SK-N-SH treated with all-trans-retinoic acid at 6 μM for 48 hours (cell line): ENCODE results near the gene CCR5AS.

Experiments used
- GLIS3 ChIP-seq: fragments of 250-450 bp; sonication (Bioruptor Pico); IDR thresholded peaks from 2 replicates; pipeline ENCODE4 v1.5.0; 2020; ENCODE audit warnings: mild to moderate bottlenecking, moderate library complexity
- POU6F1 ChIP-seq: fragments of 250-450 bp; sonication (Bioruptor Pico); IDR thresholded peaks from 2 replicates; pipeline ENCODE4 v1.8.0; 2021; ENCODE audit warnings: low read depth, mild to moderate bottlenecking, moderate library complexity, borderline replicate concordance
- RARB ChIP-seq: fragments of 250-450 bp; sonication (Bioruptor Pico); IDR thresholded peaks from 2 replicates; pipeline ENCODE4 v1.8.0; 2021; ENCODE audit warnings: mild to moderate bottlenecking, moderate library complexity
- SNAI2 ChIP-seq: fragments of 250-450 bp; sonication (Bioruptor Pico); IDR thresholded peaks from 2 replicates; pipeline ENCODE4 v1.5.0; 2020; ENCODE audit warnings: mild to moderate bottlenecking, moderate library complexity
- TF ChIP-seq, protein P1 (sequence below): fragments of 250-450 bp; sonication (Bioruptor Pico); IDR thresholded peaks from 2 replicates; pipeline ENCODE4 v1.8.0; 2020; ENCODE audit warnings: mild to moderate bottlenecking, moderate library complexity, borderline replicate concordance

DNA sequence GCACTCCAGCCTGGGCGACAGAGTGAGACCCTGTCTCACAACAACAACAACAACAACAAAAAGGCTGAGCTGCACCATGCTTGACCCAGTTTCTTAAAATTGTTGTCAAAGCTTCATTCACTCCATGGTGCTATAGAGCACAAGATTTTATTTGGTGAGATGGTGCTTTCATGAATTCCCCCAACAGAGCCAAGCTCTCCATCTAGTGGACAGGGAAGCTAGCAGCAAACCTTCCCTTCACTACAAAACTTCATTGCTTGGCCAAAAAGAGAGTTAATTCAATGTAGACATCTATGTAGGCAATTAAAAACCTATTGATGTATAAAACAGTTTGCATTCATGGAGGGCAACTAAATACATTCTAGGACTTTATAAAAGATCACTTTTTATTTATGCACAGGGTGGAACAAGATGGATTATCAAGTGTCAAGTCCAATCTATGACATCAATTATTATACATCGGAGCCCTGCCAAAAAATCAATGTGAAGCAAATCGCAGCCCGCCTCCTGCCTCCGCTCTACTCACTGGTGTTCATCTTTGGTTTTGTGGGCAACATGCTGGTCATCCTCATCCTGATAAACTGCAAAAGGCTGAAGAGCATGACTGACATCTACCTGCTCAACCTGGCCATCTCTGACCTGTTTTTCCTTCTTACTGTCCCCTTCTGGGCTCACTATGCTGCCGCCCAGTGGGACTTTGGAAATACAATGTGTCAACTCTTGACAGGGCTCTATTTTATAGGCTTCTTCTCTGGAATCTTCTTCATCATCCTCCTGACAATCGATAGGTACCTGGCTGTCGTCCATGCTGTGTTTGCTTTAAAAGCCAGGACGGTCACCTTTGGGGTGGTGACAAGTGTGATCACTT, 34.1 kb downstream of the CCR5AS start:
- TF ChIP-seq RARB (CRISPR knock-in tag), result no peak
- TF ChIP-seq SNAI2 (CRISPR knock-in tag), result no peak
- TF ChIP-seq, protein P1, sequence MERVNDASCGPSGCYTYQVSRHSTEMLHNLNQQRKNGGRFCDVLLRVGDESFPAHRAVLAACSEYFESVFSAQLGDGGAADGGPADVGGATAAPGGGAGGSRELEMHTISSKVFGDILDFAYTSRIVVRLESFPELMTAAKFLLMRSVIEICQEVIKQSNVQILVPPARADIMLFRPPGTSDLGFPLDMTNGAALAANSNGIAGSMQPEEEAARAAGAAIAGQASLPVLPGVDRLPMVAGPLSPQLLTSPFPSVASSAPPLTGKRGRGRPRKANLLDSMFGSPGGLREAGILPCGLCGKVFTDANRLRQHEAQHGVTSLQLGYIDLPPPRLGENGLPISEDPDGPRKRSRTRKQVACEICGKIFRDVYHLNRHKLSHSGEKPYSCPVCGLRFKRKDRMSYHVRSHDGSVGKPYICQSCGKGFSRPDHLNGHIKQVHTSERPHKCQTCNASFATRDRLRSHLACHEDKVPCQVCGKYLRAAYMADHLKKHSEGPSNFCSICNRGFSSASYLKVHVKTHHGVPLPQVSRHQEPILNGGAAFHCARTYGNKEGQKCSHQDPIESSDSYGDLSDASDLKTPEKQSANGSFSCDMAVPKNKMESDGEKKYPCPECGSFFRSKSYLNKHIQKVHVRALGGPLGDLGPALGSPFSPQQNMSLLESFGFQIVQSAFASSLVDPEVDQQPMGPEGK (CRISPR knock-in tag), result no peak
- no peak for TF ChIP-seq GLIS3 (CRISPR knock-in tag)
- no peak for TF ChIP-seq POU6F1 (CRISPR knock-in tag)
